H4 (cell line): ENCODE data around the gene RUNDC1. TPM values are rescaled to one million over a fixed set of nuclear protein-coding genes. Genes with fewer than 3 reads are reported as not detected.
"Not testable (repeated sequence)": the region's sequence is repeated elsewhere in the genome, so short reads cannot be mapped to it uniquely, and the experiment has no call there.

Experiments
- DNase-seq: peaks from one replicate; pipeline ENCODE4 v3.0.0-alpha.2; 2015; ENCODE audit warnings: low spot score
- total RNA-seq: library from RNA; depleted of rRNA; stranded (reverse); fragments of >200 nt; shearing (Covaris generic); gene quantifications from 2 replicates; pipeline ENCODE4 v1.2.3, GENCODE V29; 2014; rRNA removed

The RUNDC1 gene
- 3.6 and 3.8 TPM in 2 replicates for total RNA-seq

GRCh38 chr17:42980274-42980765, at the start of gene RUNDC1:
TSS of gene RUNDC1 (plus strand) at chr17:42980565. CDS start at chr17:42980577, 12 bp downstream.
- peak; percentile 82 for DNase-seq

GRCh38 chr17:42937712-42938596, 42.4 kb upstream of the RUNDC1 start:
- peak; percentile 48 for DNase-seq

- no peak for DNase-seq
Measured at GRCh38 chr17:42944211-42944610, 36.2 kb upstream of the RUNDC1 start.

- no peak for DNase-seq
Measured at GRCh38 chr17:42946812-42947211, 33.6 kb upstream of the RUNDC1 start.

GRCh38 chr17:42950044-42950783, 30.2 kb upstream of the RUNDC1 start:
- DNase-seq, result peak; percentile 63

GRCh38 chr17:42953669-42954068, 26.7 kb upstream of the RUNDC1 start:
- no peak for DNase-seq

- peak; percentile 92 for DNase-seq
Measured at GRCh38 chr17:42964161-42964932, 16.0 kb upstream of the RUNDC1 start, which contains the start of gene AARSD1. TSS of gene AARSD1 (minus strand) at chr17:42964454. CDS start at chr17:42964440, 14 bp downstream.

GRCh38 chr17:42967925-42968324, 12.4 kb upstream of the RUNDC1 start:
- no peak for DNase-seq

GRCh38 chr17:42969001-42969581, 11.3 kb upstream of the RUNDC1 start:
- no peak for DNase-seq

- DNase-seq, result no peak
Measured at GRCh38 chr17:42971589-42971988, 8.8 kb upstream of the RUNDC1 start.

GRCh38 chr17:42973323-42973722, 7.0 kb upstream of the RUNDC1 start:
- DNase-seq, result not testable (repeated sequence)

GRCh38 chr17:42975265-42975664, 5.1 kb upstream of the RUNDC1 start:
- no peak for DNase-seq

GRCh38 chr17:42975701-42976100, 4.7 kb upstream of the RUNDC1 start:
- not testable (repeated sequence) for DNase-seq

GRCh38 chr17:42979511-42980273, 673 bp upstream of the RUNDC1 start, which contains the start of gene PTGES3L:
TSS of gene PTGES3L (minus strand) at chr17:42980080. CDS start at chr17:42980053, 27 bp downstream.
- DNase-seq, result peak; percentile 57

GRCh38 chr17:42980766-42981397, 517 bp downstream of the RUNDC1 start:
- DNase-seq, result peak; percentile 54

- DNase-seq, result no peak
Measured at GRCh38 chr17:42982266-42982665, 1.9 kb downstream of the RUNDC1 start.

GRCh38 chr17:42985225-42985624, 4.9 kb downstream of the RUNDC1 start:
- DNase-seq, result no peak

- no peak for DNase-seq
Measured at GRCh38 chr17:42989141-42989540, 8.8 kb downstream of the RUNDC1 start.

GRCh38 chr17:42989726-42990652, 9.6 kb downstream of the RUNDC1 start:
- no peak for DNase-seq
